ENCODE measurements around the gene AKAP7.

AKAP7 gene

DNA sequence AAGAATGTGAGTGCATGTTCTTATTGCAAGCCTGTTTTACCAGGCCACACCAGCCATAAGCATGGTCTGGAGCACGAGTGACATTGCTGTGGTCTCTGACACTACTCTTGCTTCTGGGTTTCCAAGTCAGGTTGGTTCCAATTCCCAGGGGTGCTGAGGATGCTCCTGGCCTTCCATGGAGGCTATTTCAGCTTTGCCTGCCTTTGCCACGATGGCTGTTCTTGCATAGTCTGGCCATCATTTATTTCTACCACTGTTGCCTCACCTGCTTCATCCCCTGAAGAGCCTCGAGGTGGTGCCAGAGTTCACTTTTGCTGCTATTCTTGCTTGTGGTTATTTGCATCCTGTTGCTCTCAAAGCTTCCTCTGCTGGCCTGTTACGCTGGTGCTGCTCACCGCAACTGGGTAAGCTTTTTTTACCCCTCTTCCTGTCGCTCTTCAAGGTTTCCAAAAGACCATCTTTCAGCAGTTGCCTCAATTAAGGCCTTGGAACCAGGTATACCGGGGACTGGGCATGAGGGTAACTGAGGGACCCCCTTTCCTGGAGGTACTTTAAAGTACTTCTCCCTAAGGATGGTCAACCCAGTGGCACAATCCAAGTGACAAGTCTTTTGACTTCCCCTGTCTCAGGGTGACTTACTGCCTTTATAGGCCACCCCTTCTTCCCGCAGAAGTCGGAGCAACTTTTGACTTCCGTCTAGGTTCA, 64.5 kb downstream of the AKAP7 start:
- peak; percentile 62 for DNase-seq (ENCODE audit: low spot score)

DNA sequence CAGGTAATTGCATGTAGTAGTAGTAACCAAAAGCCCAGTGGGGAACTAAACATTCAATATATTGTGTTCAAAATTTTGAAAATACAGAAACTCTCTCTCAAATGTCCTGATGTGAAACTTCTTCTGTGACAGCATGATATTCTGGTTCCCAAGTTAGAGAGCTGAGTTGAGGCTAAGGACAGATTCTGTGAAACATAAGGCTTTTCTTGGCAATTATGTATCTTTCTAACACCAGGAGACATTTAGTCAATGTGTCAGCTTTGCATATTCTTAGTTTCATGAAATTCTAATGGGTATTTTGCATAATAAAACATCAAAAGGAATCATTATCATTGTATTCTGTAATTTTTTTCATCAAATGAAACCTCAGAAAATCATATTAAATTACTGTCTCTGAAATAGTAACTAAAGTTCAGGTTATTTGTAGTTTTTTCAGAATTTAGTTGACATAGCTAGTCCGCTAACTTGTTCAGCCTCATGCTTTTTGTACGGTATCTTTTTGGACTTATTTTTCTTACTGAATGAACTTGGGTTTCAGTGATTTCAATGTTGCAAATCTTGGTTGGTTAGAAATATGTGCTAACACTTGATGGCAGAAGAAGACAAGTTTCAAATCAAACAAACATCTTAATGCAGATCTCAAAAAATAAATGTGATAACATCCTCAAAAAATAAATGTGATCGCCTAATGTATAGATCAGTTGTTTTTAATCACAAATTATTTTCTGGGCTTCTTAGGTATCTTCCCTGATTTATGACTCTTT, 70.4 kb downstream of the AKAP7 start:
- no peak for DNase-seq (ENCODE audit: low spot score)

DNA sequence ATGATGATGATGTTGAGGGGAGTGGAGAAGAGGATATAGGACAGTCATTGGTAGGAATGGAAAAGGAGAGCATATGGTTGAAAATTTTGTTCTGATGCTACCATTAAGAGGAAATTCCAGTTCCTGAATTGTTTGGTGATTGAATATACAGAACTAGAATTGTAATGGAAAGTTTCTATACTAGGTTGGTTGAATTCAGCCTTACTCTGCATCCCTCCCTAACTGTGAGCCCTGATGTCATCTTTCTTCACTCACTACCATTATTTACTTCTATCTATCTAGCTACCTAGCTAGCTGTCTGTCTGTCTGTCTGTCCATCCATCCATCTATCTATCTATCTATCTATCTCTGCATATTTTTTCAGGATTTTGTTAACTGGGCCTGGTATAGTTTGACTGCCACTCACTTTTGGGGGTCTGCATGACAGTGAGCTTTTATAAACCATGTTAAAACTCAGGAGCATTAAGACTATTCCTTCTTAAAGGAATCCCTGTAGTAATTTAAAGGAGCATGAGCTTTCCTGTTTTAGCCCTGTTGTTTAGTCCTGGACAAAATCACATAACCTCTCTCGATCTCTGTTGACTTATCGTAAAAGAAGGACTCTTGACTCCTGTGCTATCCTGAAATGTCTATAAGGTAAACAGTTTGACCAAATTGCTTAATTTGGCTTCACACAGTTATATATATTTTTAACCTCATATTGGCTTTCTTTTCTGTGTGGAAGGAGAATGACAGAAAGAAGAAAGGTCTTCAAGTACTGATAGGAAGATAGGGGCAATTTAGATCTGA, 71.4 kb downstream of the AKAP7 start:
- DNase-seq (ENCODE audit: low spot score): no peak

DNA sequence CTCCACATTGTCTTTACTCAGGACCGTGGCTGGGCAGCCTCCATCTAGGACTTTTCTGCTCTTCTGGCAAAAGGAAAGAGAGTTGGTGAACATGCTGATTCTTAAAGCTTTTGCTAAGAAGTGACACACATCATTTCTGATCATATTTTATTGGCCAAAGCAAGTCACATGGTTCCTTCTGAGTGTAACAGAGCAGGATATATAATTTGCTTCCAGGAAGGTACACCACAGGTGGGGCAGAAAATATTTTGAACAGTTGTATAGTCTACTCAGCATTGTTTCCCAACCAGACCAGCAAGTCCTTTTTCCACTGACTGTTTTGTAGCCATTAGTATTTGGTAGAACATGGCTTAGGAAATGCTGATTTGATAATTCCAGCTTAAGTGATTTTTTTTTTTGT, 73.5 kb downstream of the AKAP7 start:
- DNase-seq (ENCODE audit: low spot score): no peak

DNA sequence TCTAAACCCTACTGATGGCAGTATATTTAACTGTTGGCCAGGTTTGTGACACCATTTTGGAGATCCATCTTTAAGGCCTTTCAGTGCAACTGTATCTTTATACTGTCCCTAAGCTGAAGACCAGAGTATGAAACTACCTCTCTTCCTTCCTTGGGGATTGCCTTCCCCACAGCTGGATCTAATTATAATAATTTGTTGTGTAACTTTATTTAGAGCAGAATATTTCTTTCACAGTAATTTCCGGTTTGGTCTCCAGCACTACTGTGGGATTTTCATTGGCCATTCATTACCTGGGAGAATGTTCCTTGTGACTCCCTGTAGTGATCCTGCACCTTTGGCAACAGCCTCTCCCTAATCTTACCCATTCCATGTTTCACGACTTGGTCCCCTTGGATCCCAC, 75.2 kb downstream of the AKAP7 start:
- DNase-seq (ENCODE audit: low spot score): no peak

DNA sequence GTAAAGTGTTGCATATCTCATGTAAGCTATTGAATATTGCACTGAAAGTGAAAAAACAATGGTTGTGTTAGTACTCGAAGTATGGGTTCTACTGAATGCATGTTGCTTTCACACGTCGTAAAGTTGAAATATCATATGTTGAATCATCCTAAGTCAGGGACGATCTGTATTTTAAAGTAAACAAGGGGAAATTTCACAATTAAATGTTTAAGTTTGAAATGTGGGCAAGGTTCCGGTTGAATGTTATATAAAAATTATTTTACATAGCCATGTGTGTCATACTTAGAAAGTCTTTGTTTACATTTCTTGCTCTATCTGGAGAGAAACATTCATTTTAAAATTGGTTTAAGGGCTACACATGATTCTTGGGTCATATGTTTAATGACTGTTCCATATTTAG, 76.8 kb downstream of the AKAP7 start:
- no peak for DNase-seq (ENCODE audit: low spot score)

DNA sequence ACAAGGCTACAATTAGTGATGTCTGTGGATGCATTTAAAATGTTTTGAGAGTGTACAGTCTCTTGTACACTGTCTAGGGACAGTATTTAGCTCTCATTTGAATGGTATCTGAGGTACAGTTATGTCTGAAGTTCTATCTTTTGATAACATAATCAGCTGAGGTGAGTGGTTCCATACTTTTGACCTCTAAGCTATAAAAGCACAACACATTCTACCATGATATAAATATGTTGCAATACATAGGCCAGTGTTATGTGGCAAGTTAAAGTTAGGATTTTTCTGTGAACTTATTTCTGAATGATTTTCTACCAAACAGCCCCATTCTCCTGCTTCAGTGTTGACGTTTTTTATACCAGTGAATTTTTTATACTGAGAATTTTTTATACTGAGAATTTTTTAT, 77.6 kb downstream of the AKAP7 start:
- DNase-seq (ENCODE audit: low spot score): no peak

DNA sequence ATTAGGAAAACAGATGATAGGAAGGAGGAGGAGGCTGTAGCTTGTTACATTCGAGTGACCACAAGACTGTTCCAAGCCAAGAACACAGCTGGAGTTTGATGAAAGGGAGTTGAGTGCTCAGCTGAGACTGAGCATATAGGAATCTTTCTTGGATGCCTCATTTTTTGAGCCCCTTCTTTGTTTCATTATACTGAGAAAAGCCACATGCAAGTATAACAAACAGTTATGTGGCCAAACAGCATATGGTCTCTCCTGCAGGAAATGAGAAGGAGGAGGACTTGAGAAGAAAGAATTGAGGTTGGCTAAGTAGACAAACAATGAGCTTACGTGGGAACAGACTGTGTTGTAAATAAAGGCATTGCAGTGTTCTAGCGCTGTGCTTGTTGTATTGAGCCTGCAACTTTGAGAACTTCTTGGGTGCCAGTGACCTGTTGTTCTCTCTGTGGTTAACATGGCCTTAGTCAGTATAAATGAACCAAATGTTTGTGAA, 78.3 kb downstream of the AKAP7 start:
- DNase-seq (ENCODE audit: low spot score): no peak

DNA sequence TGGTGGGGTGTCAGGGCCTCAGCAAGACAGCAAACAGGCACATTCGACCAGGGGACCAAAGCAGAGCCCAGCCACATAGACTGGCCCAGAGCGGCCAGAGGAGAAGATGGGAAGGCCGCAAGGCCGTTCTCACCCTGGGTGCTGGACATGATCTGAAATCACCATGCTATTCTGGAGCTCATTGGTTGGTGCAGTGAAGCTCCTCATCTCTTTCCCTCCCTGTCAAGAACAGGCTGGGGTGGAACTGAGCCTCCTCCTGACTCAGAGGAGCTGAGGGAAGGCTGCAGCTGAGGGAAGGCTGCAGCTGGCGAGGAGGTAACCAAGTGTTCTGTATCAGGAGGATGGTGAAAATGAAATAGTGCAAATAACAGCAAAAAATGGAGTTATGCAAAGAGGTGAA, 80.0 kb downstream of the AKAP7 start:
- no peak for DNase-seq (ENCODE audit: low spot score)

DNA sequence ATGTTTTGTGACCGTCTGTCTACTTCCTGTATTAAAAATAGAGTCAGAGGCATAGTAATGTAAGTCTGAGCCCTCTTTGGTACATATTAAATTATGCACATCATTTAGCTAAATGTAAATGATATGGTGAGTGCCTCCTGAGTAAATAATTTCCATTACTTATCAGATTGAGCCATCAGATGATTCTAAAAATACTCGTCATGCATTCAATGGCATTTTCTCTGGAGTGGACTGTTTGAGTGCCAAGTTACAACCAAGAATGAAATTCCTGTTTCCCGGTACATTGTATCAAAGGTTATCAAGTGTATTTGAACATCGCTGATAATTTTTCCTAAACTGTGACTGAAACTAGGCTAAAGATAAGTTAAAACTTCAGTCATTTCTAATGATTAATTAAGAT, 81.0 kb downstream of the AKAP7 start:
- no peak for DNase-seq (ENCODE audit: low spot score)

DNA sequence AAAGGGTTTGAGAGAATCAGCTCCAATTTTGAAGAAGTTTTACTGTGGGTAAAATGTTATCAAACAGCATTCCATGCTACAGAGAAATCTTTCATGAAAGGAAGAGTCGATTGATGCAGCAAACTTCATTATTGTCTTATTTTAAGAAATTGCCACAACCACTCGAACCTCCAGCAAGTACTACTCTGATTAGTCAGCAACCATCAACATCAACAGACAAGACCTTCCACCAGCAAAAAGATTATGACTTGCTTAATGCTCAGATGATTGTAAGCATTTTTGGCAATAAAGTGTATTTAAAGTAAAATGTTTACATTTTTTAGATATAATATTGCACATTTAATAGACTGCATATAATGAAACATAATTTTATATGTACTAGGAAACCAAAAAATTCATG, 87.5 kb downstream of the AKAP7 start:
- no peak for DNase-seq (ENCODE audit: low spot score)

DNA sequence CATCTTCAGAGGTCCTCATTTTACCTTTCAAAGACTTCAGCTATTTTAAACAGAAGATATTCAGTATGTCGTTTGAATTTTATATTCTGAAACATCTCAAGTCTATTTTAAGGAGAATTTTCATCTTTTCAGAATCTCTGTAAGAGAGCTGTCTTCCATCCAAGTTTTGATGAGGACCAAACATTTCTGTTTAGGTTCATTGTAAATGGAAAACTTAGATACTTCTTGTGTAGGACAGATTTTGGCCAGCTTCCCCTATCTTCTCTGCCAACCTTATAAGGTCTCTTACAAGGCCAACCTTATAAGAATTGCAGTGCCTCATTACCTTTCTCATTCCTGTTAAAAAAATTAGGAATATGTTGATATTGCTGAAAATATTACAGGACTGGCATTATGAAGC, 88.1 kb downstream of the AKAP7 start:
- no peak for DNase-seq (ENCODE audit: low spot score)

DNA sequence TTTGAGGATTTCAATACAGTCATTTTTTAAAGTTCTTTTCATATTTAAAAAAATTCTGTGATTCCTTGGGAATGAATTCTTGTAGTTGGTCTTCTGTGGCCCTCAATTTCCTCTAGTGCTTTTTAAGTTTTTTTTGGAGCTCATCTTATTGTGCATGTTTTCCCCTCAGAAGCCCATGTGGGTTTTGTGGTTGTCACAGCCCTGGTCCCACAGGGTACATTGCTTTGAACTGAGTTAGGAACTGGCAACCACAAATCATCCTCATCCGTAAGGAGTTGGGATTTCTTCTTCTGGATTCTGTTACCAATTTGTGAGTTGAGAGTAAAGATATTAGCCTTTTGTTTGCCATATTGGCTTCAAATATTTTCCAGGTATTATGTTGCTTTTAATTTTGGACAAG, 89.9 kb downstream of the AKAP7 start:
- DNase-seq (ENCODE audit: low spot score): no peak

DNA sequence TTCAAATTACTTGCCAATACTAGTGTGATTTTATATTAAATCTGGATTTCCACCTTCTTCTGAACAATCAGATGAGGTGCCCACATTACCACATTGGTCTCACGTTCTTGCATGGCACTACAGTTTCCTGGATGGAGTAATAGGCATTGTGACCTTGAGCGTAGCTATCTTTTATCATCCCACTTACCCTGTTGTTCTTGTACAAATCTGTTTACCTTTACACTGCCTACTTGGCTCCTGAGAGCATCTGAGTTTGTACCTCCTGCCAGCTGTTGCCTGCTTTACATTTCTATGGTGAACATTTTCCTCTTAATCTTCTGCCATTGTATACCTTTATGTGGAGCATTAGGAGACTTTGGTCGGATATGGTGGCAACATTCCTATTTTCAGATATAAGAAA, 90.7 kb downstream of the AKAP7 start:
- DNase-seq (ENCODE audit: low spot score): no peak

DNA sequence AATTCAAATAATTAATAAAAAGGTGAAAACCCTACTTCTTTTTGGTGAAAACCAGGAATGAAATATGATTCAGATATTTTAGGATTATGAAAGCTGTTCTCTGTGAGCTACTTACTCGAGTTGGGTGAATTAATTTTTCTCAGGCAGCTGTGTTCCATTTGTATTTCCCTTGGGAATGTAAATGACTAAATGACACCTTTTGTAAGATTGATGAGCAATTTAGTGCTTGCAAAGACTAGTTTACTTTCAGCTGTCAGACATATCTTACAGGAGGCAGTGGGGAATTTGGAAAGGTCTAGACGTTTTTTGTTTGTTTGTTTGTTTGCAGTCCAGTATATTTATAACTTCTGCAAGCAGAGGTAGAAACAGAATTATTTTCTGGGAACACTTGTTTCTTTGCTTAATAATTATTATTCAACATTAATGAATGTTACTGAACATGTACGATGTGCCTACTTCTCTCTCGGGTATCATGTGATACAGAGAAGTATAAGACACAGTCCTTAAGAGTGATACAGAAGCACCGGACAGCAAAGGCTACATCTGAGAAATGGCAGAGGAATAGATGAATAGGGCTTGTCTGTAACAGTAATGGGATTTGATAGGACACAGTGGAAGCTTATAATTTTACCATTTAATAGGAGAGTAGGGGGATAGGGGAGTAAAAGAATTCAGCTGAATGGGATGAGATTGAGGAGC, 91.3 kb downstream of the AKAP7 start:
- no peak for DNase-seq (ENCODE audit: low spot score)

DNA sequence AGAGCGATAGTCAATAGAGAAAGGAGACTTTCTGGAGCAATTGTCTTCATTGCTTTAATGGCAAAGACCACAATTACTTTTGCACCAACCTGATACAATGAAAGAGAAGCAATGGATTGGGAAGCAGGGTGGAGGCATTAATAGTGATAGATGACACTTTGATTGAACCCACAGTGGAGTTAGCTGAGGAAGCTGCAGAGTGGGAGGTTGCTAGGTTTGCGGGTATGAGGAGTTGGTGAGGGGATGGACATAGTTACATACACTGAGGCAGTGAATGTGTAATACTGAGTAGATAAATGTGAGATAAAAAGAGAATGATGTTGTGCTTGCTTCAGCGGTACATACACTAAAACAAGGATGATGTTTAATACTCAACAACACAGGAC, 91.9 kb downstream of the AKAP7 start:
- no peak for DNase-seq (ENCODE audit: low spot score)

DNA sequence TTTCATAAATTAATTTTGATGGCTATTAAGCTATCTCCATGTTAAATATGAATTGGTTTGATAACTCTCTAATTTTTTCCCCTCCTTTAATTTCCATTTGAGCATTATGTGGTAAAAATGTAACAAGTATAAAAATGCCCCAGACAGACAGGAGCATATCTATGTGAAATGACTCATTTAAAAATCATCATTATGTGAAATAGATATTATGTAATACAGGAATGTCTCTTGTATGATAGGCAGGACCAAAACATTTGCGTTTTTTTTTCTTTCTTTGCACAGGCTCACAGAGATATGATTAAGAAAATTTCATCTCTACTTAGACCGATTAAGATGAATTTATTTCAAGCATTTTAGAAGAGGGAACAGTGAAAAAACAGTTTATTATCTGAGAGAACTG, 95.8 kb downstream of the AKAP7 start:
- no peak for DNase-seq (ENCODE audit: low spot score)

DNA sequence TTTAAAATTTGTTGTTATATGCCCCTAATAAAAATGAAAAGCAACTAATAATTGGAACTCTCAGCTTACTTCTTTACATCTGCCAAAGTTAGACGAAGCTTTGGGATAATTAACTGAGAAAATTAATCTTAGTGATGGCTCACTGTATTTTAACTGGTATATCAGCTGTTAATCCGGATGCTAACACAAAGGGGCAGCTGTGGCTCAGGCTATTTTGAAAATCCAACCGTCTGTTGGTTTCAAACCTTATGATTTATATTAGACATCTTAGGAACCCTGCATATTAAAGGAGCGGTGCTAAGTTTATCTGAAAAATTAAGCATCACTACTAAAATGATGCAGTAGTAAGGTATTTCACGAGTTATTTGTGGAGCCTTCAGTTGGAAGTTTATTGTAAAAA, 96.6 kb downstream of the AKAP7 start:
- no peak for DNase-seq (ENCODE audit: low spot score)

DNA sequence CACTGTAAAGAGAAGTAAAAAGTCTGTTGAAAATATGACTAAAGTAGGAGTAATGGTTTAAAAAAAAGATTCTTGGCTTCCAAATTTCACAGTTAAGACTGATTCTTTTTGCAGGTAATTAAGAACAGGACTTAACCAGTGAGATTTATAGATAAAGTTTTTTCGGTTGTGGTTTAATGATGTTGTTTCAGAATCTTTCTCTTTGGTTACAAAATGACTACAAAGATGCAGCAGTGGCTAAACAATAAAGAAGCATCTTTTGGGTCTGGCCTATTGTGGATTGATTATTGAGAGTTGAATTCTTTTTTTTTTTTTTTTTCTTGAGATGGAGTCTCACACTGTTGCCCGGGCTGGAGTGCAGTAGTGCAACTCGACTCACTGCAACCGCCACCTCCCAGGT, 109.7 kb downstream of the AKAP7 start:
- no peak for DNase-seq (ENCODE audit: low spot score)

DNA sequence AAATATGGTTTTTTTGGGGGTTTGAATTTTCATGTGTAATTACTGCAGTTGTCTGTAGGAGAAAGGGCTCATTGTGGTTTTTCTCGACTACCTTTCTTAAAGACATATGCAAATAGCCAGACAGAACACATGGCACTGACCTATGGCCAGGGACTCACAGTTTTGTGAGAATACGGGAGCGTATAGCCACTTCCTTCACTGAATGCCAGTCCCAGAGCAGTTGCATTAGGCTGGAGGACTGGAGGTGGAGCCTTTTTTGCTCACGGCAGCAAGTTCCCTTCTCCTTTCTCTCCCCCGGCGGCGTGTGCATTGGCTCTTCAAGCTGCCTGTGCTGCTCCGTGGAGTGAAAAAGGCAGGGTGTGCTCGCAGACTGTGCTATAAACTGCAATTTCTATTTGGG, 114.9 kb downstream of the AKAP7 start:
- DNase-seq (ENCODE audit: low spot score): peak; percentile 37

DNA sequence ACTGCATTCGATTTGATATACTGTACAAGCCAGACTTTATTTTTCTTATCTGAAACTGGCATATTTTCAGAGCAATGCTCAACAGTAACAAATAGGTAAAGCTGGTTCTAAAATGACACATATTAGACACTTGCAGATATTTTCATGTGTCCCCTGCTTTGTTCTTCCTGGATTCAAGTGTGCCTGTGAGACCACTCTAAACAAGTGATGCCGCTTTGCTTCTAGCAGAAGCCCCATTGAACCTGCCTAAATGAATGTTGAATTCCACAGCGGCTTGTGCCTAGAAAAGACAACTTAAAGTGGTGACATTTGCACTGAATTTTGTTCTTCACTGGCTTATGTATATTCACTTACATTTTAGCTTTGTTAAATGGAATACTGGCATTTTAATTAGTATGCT, 115.7 kb downstream of the AKAP7 start:
- no peak for DNase-seq (ENCODE audit: low spot score)

DNA sequence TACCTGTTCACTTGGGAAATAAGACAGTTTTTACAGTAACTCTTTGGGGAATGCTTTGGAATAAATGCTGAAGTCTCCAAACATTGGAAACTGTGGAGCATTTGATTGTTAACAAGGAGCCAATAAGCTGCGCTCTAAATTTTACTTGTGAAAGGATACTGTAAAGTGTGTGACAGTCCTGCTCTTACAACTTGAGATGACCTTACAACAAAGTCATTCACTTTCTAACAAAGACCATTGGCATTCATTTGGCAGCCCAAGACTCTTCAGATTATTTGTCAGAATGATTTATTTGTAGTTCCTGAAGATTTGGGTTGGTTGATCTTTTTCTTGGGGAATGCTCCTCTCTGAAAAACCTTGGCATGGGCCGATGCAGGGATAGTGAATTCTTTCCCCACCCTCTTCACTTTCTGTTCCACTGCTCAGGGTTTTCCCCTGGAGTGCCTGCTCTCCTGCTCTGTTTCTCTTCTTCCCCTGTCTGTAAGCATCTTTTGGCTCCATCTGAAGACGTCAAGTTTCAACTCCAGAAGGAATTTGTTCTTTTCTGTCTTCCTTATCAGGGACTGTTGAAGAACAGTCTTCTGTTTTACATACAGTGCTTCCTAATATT, 116.4 kb downstream of the AKAP7 start:
- no peak for DNase-seq (ENCODE audit: low spot score)

Measured in HuH-7 (cell line).